ENCODE measurements around the gene TMEM181. TPM values are rescaled to one million over a fixed set of nuclear protein-coding genes. Genes with fewer than 3 reads are reported as not detected.
"Not testable (repeated sequence)": the region's sequence is repeated elsewhere in the genome, so short reads cannot be mapped to it uniquely, and the experiment has no call there.

Gene TMEM181
- total RNA-seq, 1 donor from 2014 or later = 33.5 TPM

DNA sequence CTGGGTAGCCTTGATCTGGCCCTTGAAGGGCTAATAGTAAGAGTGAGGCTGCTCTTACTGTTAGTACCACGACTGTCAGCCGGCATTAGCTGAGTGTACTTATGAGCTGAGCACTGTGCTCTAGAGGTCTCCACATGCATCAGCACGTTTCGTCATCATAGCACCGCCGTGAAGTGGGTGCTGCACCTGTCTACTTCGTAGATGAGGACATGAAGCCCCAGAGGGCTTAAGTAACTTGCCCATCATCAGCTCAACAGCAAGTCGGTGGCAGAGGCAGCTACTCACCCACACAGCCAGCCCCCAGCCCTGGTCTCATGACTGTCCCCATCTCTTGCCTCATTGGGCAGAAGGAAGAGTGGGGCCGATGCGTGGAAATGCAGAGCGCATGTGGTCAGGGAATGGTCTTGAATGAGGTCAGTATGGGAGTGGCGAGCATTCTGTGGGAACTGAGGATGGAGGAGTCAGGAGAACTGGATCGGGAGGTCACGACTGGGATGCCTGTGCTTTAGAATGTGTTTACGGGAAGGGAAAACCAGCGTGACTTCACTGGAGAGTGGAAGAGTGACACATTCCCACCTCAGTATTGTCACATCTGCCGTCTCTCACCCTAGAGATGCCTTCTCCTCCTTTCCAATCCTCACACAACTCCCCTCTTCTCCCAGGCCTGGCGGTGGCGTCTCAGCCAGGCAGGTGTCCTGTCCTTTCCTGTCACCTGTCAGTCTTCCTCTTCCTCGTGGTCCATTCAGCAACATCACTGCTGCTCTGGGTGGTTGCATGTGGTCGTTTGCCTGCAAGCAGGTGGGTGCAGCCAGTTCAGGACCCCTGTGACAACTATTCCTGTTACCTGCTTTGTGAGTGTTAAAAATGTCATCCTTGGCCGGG lies 95.9 kb downstream of the TMEM181 start:
- peak; percentile 38 for DNase-seq (ENCODE audit: low read depth)

DNA sequence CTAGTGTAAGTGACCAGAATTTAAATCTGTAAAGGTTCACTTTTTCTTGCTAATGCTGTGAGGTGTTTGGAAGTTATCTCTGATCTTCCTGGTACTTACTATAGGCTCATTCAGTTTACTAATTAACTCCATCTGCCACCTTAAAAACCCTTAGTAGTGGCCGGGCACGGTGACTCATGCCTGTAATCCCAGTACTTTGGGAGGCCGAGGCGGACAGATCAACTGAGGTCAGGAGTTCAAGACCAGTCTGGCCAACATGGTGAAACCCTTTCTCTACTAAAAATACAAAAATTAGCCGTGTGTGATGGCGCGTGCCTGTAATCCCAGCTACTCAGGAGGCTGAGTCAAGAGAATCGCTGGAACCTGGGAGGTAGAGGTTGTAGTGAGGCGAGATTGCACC lies 97.1 kb downstream of the TMEM181 start:
- peak; percentile 43 for DNase-seq (ENCODE audit: low read depth)

DNA sequence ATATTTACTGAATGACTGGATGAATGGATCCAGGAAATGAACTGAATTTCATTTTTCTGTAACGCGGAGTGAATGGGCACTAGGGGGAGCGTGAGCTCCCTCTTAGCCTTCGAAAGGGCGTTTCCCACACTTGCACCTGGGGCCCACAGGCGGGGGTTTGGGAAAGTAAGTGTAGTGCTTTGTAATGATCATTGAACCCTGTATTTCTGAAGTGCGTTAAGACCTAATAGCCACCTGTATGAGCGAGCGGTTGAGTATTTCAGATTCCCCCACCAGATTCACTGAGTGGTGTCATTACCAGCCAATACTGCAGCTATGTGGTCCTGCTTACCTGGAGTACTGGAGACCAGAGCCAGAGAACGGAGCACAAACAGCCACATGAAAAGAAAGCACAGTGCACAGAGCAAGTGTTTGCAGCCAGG lies 100.5 kb downstream of the TMEM181 start:
- peak; percentile 24 for DNase-seq (ENCODE audit: low read depth)

DNA sequence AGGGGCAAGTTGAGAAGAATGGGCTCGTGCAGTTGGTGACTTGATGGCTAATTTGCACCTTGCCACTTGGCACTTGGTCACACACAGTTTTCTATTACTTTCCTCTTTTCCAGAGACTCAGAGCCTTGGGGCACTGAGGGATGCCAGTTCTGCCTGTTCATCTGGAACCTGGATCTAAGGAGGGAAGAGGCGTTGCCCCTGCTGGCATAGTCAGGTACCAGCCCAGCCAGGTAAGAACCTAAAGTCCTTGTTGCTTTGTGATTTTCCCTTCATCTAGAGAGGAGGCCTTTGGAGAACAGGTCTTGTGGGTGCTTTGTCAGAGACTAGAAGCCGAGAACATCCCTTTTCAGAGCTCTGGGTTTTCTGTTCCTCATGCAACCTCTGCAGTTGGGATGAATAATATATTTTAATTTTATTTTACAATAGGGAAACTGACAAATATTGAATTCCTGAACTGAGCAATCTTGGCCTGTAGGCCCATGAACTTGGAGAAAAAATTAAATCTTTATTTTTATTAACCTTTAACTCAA lies 101.3 kb downstream of the TMEM181 start:
- DNase-seq (ENCODE audit: low read depth) = no peak

DNA sequence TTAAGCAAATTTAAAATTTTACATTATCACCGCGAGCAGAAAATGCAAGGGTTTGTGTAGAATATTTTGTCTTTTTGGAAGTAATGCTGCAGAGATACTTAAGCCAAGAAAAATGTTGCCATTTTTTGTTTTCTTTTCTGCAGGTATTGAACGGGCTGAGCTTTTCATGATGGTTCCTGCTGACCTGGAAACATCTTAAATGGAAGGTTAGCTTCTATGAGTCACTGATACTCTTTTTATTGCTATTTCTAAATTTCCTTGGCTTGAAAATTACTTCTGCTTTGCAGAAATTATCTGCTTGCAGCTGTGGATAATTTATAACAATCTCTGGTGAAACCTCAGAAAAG lies 102.7 kb downstream of the TMEM181 start:
- DNase-seq (ENCODE audit: low read depth) = no peak

DNA sequence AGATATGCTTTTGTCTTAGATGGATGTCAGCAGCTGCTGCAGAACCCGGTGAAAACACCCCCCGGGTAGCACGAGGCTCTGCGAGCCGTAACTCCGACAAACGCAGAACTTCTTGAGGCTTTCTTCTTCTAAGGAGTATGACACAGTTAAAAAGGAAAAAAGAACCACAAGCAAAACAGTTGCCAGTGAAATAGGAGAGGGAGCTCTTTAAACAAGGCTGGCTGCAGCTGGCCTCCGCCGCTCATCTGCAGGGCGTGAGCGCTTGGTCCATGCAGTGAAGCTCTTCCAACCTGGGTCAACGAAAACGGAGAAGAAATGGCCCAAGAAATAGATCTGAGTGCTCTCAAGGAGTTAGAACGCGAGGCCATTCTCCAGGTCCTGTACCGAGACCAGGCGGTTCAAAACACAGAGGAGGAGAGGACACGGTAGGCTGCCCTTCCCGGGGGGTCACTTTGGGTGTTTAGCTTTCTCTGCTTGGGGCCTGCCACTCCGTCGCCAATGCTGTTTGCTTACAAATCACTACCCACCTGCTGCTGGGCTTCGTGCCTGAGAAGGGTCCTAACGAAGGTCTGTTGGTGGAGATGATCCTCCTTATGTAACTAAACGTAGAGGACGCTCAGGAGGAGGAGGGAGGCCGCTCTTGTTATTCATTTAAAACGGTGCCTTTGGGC lies 103.2 kb downstream of the TMEM181 start:
- peak; percentile 92 for DNase-seq (ENCODE audit: low read depth)

DNA sequence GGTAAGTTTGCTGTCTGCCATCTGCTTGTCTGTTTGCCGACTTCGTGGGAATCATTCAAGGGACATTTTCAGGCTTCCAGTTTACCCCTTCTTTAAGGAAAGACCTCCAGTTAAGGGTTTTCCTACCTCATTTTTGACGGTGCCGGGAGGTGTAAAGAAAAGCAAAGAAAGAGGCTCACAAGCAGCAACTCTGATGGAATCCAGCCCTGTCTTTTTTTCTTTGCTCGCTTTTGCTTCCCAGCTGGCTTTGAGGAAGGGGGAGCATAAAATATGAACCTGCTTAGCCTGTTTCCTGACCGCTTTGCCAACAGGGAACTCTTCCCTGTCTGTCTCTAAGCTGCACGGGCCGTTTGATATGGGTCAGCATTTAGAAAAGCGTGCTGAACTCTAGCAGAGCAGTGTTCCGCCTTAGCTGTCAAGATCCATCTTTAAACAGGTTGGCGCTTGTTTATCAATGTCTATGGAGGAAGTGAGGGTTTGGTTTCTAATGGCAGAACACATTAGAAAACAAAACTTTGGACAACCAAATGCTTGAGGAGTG lies 103.8 kb downstream of the TMEM181 start:
- peak; percentile 25 for DNase-seq (ENCODE audit: low read depth)

DNA sequence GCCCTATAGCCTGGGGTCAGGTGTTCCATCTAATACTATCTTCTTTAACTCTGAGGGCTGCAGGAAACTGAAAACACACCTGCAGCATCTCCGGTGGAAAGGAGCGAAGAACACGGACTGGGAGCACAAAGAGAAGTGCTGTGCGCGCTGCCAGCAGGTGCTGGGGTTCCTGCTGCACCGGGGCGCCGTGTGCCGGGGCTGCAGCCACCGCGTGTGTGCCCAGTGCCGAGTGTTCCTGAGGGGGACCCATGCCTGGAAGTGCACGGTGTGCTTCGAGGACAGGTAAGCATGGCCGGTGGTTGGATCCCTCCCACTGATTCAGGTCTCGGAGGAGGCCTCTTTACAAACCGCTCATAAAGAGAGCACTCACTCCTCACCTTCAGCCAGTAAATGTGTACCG lies 105.4 kb downstream of the TMEM181 start:
- DNase-seq (ENCODE audit: low read depth) = no peak

DNA sequence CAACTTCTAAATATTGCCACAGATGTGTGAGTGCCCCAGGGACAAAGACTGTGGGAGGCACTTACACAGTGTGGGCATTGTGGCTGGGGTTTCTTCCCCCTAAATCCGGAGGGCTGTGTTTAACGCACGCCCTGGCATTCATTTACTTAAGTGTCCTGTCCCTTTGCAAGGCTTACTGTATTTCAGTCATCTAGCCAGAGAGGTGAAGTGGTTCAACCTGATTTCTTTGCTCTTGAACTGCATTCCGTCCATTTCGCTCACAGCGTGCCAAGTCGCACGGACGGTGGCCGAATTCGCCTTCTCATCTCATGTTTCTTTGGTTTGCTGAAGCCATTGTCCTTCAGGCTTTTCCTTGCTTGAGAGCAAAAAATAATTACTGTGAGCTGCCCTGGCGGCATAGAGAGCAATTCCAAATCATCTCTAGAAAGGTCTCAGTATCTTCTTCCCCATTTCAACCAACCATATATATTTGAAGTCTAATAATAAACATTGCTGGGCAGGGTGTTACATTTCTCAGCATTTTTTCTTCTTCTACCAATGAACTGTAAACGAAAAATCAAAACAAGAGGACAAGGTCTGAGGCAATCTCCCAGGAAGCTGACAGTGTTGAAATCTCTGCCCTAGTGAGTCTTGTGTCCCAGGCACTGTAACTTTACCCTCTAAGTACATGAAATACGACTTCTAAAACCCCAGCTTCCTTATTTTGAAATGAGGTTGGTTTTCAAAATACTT lies 106.9 kb downstream of the TMEM181 start:
- peak; percentile 41 for DNase-seq (ENCODE audit: low read depth)

DNA sequence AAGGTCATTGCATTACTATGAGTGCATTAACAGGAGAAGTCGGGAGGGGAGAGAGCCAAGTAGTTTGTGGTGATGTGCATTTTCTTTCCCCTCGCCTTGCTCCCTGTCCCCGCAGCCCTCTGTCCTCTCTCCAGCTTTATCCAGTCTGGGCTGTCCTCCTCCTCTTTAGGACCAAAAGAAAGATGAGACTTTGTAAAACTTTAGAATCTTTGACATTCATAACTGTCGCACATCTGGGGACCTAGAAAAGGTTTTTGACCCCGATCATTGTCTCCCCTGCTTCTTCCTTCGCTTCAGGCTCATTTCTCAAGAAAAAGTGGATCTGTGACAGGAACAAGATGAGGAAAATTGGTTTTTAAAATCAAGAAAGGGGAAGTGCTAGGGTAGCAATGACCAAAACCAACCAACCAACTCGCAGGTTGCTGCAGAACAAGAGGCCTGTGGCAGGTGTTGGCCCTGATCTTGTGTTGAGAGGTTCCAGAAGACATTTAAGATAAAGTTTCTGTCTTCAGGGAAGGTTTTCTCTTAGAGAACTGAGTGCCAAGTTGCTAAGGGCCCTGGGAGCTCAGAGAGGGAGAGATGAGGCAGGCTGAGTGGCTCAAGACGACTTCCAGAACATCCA lies 107.6 kb downstream of the TMEM181 start:
- no peak for DNase-seq (ENCODE audit: low read depth)

DNA sequence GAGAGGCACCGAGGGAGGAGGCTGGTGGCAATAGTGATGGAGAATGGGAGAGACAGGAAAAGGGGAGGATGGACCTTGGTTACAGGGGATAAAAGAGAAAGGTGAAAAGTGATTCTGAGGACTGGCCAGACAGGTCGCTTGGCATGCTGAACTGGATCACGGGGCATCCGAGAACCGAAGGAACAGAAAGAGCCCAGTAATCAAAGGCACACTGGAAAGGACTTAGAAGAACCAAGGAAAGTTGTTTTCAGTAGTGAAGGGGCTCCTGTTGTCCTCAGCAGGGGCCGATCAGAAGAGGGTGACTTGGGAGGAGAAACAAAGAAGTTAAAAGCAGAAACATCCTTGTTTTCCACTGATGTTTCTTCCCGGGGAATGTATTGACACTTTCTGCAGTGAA lies 108.8 kb downstream of the TMEM181 start:
- DNase-seq (ENCODE audit: low read depth) = no peak

DNA sequence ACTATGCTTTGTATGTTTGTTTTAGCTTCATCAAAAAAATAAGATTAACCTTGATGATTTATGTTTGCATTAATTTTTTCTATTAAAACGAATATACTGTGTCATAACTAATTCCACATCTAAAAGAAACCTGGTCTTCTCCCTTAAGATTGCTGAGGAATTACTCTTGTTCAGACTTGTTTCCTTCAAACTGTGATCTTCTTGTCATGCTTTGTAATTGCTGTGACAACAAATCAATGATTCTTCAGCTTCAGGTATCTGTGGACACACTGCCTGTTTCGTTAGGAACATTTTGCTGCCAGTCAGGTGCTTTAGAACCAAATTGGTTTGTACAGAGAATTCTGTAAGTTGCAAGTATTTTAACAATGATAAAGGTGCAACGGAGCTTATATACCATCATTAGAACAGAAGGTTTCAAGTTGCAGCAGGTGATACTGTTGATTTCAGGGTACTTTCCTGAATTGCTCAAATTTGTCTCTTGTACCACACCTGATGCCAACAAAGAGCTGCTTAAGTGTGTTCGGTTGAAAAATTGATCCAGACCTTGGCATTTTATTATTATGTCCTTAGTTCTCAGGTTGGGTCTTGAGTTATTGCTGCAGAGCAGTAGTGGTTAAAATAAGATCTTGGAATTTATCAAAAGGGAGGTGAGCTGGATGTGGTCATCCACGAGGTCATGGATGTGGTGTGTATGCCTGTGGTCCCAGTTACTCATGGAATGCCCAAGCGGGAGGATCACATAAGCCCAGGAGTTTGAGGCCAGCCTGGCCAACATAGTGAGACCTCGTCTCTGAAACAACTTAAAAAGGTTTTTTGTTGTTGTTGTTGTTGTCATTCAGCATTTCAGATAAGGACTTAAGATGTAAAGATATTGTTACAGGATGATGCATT lies 109.5 kb downstream of the TMEM181 start:
- DNase-seq (ENCODE audit: low read depth) = peak; percentile 62

DNA sequence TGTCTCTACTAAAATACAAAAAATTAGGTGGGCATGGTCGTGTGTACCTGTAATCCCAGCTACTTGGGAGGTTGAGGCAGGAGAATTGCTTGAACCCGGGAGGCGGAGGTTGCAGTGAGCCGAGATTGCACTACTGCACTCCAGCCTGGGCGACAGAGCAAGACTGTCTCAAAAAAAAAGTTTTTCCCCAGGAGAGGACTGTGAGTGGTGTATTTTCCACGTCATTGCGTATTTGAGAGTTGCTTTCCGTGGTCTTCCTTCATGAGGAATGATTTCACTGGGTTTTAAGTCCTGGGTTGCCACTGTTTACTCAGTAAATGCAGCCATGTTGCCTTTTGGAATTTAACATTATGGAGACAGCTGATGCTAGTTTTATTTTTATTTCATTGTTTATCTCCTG lies 112.2 kb downstream of the TMEM181 start:
- DNase-seq (ENCODE audit: low read depth) = not testable (repeated sequence)

DNA sequence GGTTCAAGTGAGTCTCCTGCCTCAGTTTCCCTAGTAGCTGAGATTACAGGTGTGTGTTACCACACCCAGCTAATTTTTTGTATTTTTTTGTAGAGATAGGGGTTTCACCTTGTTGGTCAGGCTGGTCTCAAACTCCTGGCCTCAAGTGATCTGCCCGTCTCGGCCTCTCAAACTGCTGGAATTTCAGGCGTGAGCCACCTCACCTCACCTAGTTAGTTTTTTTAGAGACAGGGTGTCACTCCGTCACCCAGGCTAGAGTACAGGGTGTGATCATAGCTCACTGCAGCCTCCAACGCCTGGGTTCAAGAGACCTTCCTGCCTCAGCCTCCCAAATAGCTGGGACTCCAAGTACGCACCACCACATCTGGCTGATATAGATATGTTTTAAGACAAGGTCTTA lies 112.8 kb downstream of the TMEM181 start:
- DNase-seq (ENCODE audit: low read depth) = no peak

DNA sequence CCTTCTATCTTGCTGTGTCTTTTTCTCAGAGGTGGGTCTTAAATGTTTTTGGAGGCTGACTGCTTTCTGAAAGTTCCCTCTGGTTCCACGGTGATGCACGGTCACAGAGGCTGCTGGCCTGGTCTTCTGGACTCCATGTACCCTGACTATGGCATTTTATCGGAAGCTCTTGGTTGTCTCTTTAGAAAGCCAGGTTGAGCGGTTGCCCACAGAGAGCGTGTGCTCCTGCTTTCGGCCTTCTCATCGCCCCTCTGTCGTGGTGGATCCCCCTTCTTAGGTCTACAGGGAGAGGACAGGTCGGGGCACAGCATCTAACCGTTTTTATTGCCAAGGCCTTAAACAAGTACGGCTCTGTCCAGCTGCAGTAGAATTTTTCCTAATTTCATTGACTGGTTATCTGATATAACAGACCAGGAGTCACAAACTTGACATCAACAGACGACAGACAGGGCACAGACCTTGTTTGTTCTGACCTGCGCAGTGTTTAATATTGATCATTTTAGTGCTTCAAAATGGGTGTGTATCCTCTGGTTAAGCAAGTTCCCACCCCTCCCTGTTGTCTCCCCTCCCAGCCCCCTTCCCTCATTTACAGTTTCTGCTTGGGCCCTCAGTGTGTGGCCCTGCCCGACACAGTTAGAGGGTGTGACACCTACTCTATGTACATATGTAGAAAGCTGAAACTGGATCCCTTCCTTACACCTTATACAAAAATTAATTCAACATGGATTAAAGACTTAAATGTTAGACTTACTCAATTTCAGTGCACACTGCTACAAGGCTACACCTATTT lies 114.6 kb downstream of the TMEM181 start:
- DNase-seq (ENCODE audit: low read depth) = no peak

DNA sequence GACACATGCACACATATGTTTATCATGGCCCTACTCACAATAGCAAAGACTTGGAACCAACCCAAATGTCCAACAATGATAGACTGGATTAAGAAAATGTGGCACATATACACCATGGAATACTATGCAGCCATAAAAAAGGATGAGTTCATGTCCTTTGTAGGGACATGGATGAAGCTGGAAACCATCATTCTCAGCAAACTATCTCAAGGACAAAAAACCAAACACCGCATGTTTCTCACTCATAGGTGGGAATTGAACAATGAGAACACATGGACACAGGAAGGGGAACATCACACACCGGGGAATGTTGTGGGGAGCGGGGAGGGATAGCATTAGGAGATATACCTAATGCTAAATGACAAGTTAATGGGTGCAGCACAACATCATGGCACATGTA lies 117.2 kb downstream of the TMEM181 start:
- not testable (repeated sequence) for DNase-seq (ENCODE audit: low read depth)

DNA sequence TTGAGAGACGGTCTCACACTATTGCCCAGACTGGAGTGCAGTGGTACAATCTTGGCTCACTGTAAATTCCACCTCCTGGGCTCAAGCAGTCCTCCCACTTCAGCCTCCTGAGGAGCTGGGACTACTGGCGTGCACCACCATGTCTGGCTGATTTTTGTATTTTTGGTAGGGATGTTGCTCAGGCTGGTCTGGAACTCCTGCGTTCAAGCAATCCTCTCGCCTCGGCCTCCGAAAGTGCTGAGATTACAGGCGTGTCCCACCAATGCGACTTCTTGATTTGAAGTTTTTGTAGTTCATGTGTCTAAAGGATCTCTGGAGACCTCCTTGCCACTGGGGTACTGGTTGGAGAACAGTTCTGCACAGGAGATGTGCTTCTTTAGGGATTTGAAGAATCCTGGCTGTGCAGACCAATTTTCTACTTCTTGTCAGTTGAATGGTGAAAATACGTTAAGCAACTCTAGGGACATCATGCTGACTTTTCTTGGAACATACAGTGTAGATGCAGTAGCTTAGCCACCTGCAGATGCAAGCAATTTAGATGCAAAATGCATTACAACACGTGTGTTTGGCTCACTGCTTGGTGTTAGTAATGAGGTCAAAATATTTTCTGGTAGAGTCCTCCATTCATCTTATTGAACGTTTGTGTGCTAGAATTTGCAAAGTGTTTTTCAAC lies 118.2 kb downstream of the TMEM181 start:
- DNase-seq (ENCODE audit: low read depth) = no peak

DNA sequence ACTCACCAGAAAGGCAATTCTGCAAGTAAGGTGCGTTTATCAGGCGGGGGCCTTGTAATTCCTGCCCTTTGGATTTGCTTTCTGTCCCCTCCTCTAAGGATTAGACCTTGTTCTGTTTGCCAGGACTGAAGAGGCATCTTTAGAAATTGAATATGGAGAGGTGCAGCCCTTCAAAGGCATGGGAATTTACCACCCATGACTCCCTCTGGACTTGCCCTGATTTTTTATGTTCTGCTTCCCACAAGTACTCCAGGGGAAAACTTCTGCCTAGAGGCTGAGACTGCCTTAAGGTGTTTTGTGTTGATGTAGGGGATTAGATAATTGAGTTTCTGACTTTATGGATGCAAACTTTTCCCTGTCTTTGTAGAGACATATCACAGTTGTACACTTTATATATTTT lies 120.1 kb downstream of the TMEM181 start:
- DNase-seq (ENCODE audit: low read depth) = no peak

DNA sequence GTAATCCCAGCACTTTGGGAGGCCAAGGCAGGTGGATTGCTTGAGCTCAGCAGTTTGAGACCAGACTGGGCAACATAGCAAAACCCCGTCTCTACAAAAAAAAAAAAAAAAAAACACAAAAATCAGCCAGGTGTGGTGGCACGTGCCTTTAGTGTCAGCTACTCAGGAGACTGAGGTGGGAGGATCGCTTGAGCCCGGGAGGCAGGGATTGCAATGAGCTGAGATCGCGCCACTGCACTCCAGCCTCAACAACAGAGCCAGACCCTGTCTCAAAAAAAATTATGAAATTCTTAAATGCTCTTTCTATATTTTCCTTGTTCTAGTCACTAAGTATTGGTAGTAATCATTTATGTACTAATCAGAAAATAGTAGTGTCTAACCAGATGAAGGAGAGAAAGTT lies 120.6 kb downstream of the TMEM181 start:
- no peak for DNase-seq (ENCODE audit: low read depth)

Data from myocyte (in vitro differentiated cells).